GM21576 (cell line): ENCODE data around the gene HTT.

ENCODE experiments used
- ATAC-seq: cut with Tn5 transposase; IDR thresholded peaks from one replicate; pipeline ENCODE4 v1.9.1; 2021; ENCODE audit warnings: mild to moderate bottlenecking, moderate library complexity; ENCODE audit not compliant: unreplicated experiment

The HTT gene

GRCh38 chr4:3285558-3286334, 211.3 kb downstream of the HTT start:
- ATAC-seq, result peak; percentile 87

- no peak for ATAC-seq
These were observed 212.1 kb downstream of the HTT start for GRCh38 chr4:3286335-3287175.

GRCh38 chr4:3287271-3287971, 212.9 kb downstream of the HTT start:
- no peak for ATAC-seq

- ATAC-seq, result no peak
These were observed 213.6 kb downstream of the HTT start for GRCh38 chr4:3287972-3288570.

GRCh38 chr4:3288571-3289094, 214.2 kb downstream of the HTT start:
- no peak for ATAC-seq

- no peak for ATAC-seq
These were observed 216.0 kb downstream of the HTT start for GRCh38 chr4:3290476-3290875.

- no peak for ATAC-seq
These were observed 216.4 kb downstream of the HTT start for GRCh38 chr4:3290889-3291321.

GRCh38 chr4:3291411-3291968, 217.0 kb downstream of the HTT start:
- ATAC-seq, result no peak

GRCh38 chr4:3291969-3292570, 217.6 kb downstream of the HTT start:
- ATAC-seq, result no peak

- ATAC-seq, result peak; percentile 59
These were observed 218.3 kb downstream of the HTT start, which contains the start of gene RGS12 for GRCh38 chr4:3292571-3293400. Gene RGS12, plus strand, starts transcription at chr4:3293021. Its CDS starts 23,150 bp downstream, at chr4:3316171.
